Type B pancreatic cell (in vitro differentiated cells): ENCODE results near the gene FBXO7. TPM values are rescaled to one million over a fixed set of nuclear protein-coding genes. Genes with fewer than 3 reads are reported as not detected.

Experiments
- DNase-seq: peaks from one replicate; pipeline ENCODE4 v3.0.0; 2021; ENCODE audit warnings: mixed read lengths; ENCODE audit not compliant: unreplicated experiment; ENCODE audit errors: extremely low spot score
- H3K27ac Mint-ChIP-seq: 2 replicates; pipeline ENCODE4 v1.8.0; 2021; ENCODE audit warnings: mild to moderate bottlenecking, mixed read lengths
- H3K27me3 Mint-ChIP-seq: 2 replicates; pipeline ENCODE4 v1.8.0; 2021; ENCODE audit warnings: mixed read lengths
- H3K36me3 Mint-ChIP-seq: 2 replicates; pipeline ENCODE4 v1.8.0; 2021; ENCODE audit warnings: mixed read lengths
- H3K4me1 Mint-ChIP-seq: one replicate; pipeline ENCODE4 v1.8.0; 2021; ENCODE audit warnings: mixed read lengths; ENCODE audit not compliant: unreplicated experiment
- H3K4me3 Mint-ChIP-seq: 2 replicates; pipeline ENCODE4 v1.8.0; 2021; ENCODE audit warnings: mild to moderate bottlenecking, mixed read lengths
- H3K9me3 Mint-ChIP-seq: 2 replicates; pipeline ENCODE4 v1.8.0; 2021; ENCODE audit warnings: mixed read lengths
- total RNA-seq: library from RNA; stranded (reverse); gene quantifications from 2 replicates; pipeline ENCODE4 v1.2.1, GENCODE V29; 2021; ENCODE audit warnings: low replicate concordance
- TF ChIP-seq, protein P1 (sequence below): fragments of 200-600 bp; sonication (generic); conservative IDR thresholded peaks from 2 replicates; pipeline ENCODE4 v1.5.0; 2021; ENCODE audit warnings: antibody characterized with exemption, mild to moderate bottlenecking

Gene FBXO7
- total RNA-seq, 1 donor from 2014 or later: 96.4 TPM

DNA sequence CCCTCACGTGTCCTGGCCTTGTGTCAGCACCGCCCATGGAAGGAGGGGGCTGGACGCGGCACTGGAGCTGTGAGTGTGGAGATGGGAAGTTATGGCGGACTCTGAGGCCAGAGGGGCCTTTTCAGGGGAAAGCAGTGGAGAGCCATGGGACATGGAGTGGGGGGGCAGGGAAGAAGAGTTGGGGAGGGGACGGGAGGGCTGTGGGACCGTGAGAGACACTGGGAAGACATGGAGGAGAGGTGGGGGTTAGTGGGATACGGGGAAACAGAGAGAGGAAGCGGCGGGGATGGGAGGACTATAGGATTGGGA, 58.2 kb downstream of the FBXO7 start:
- H3K4me3 Mint-ChIP-seq: no peak overlapping the region
- no peaks in the 10 kb centered on the region for H3K27me3 Mint-ChIP-seq
- no peak for DNase-seq
- H3K36me3 Mint-ChIP-seq: no peaks in the 10 kb centered on the region
- TF ChIP-seq, protein P1, sequence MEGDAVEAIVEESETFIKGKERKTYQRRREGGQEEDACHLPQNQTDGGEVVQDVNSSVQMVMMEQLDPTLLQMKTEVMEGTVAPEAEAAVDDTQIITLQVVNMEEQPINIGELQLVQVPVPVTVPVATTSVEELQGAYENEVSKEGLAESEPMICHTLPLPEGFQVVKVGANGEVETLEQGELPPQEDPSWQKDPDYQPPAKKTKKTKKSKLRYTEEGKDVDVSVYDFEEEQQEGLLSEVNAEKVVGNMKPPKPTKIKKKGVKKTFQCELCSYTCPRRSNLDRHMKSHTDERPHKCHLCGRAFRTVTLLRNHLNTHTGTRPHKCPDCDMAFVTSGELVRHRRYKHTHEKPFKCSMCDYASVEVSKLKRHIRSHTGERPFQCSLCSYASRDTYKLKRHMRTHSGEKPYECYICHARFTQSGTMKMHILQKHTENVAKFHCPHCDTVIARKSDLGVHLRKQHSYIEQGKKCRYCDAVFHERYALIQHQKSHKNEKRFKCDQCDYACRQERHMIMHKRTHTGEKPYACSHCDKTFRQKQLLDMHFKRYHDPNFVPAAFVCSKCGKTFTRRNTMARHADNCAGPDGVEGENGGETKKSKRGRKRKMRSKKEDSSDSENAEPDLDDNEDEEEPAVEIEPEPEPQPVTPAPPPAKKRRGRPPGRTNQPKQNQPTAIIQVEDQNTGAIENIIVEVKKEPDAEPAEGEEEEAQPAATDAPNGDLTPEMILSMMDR: no peak
- no peaks in the 10 kb centered on the region for H3K9me3 Mint-ChIP-seq
- peaks cover 38% of the 10 kb centered on the region for H3K4me1 Mint-ChIP-seq
- H3K27ac Mint-ChIP-seq: no peak overlapping the region

DNA sequence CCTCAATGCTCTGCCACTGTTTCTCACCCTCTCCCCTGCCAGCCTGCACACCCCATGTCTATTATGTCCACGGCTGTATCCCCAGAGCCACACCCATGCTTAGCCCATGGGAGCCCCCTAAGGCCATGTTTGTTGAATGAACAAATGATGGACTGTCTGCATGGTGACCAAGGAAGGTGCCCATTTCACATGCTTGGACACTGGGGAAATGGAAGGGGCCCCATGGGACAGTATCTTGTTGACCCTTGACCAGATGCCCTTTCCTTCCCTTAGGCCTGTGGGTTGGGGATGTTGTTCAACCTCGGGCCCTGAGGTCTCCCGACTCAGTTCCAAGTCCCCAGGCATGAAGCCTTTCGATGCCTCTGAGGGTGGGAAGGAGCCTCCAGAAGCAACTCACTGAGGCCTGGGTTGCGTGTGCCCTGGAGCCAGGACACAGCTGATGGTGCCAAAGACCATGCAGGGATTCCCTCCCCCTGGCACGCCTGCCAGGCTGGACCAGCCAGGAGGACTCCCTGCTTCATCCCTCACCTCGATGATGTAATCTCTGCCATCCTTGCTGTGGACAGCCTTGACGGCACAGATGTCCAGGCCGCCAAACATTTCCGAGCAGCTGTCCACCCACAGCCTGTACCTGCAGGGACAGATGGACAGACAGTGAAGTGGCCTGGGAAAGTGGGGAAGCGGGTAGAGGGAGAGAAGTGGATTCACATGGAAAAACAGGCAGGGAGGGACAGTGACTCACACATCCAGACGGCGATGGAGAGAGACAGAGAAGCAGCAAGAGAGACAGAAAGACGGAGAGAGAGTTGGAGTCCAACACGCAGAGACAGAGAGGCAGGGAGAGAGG, 58.9 kb downstream of the FBXO7 start:
- Mint-ChIP-seq H3K27me3 (no peaks in the 10 kb centered on the region), H3K4me3 (no peak overlapping the region), H3K9me3 (no peaks in the 10 kb centered on the region), H3K36me3 (no peaks in the 10 kb centered on the region), H3K4me1 (peaks cover 34% of the 10 kb centered on the region), H3K27ac (peak overlapping the region; percentile 29)
- TF ChIP-seq, protein P1: no peak
- no peak for DNase-seq

DNA sequence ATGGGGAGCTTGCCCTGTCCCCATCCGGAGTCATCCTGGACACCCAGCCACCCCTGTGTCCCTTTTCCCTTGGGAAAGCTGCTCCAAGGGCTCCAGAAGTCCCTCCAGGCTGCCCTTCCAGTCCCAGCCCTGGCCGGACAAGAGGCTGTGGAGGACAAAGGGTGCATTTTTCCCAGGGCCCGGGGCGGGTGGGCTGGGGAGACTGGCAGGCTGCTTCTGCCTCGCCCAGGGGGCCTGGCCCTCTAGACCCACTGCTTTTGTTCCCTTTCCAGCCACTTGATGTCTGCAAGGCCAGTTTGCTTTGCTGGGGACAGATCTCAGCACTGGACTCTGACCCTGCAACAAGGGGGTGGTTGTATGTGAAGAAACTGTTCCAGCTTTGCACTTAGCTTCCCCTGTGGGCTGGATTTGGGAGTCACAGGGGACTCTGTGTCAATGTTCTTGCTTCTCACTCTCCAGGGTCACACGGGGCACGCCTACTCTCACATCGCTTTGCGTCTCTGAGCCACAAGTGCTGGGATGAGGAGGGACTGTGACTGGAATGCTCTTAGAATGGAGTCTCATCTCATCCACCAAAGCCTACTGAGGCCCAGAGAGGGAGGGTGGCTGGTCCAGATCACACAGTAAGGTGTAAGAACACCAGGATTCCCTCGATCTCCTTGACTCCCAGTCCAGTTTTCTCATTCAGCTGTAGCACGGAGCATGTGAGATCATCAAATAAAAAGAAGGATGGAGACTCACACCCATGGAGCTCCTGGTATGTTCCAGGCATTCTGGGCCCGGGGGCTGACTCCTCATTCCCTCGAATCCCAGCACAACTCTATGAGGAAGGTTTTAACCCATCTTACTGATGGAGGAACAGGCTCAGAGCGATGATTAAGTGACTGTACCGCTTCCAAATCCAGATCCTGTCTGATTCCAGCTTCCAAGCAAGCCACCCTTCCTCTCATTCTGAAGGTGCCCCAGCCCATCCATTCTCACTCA, 59.9 kb downstream of the FBXO7 start:
- Mint-ChIP-seq H3K4me1 (peaks cover 38% of the 10 kb centered on the region), H3K36me3 (no peaks in the 10 kb centered on the region), H3K9me3 (no peaks in the 10 kb centered on the region)

DNA sequence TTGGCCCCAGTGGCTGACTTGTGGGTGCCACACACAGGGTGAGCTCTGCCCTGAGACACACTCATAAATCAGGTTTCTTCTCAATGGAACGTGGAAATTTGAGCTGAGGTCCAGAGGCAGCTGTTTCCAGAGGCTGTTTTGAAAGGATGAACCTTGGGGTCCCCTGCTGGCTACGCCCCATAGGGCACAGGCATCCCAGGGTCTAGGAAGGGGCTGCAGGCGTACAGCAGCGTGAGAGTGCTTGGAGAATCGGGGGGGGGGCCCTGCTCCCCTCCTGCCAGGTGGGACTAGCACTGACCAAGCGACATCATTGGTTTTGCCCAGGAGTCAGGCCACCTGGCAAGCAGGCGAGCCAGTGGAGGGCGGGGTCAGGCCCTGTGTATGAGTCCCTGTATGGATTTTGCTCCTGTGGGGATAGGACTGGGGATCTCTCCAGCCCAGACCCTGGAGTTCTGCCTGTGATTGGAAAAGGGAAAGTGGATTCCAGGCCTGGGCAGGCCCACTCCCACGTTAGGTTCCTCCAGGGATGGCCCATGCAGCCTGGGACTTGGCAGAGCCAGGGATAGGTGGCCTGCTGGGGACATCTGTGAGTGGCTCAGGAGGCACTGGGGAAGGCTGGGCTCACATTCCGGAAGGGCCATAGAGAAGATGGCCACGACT, 61.0 kb downstream of the FBXO7 start:
- DNase-seq: no peak
- Mint-ChIP-seq H3K4me3 (no peak overlapping the region), H3K27ac (no peak overlapping the region), H3K36me3 (no peaks in the 10 kb centered on the region), H3K4me1 (peaks cover 32% of the 10 kb centered on the region), H3K9me3 (no peaks in the 10 kb centered on the region), H3K27me3 (no peaks in the 10 kb centered on the region)
- TF ChIP-seq, protein P1: no peak

More for the DNA sequence above, 59.9 kb downstream of the FBXO7 start:
- H3K27me3 Mint-ChIP-seq: no peaks in the 10 kb centered on the region
- DNase-seq: no peak
- TF ChIP-seq, protein P1: no peak
- no peak overlapping the region for H3K27ac Mint-ChIP-seq
- H3K4me3 Mint-ChIP-seq: no peak overlapping the region

DNA sequence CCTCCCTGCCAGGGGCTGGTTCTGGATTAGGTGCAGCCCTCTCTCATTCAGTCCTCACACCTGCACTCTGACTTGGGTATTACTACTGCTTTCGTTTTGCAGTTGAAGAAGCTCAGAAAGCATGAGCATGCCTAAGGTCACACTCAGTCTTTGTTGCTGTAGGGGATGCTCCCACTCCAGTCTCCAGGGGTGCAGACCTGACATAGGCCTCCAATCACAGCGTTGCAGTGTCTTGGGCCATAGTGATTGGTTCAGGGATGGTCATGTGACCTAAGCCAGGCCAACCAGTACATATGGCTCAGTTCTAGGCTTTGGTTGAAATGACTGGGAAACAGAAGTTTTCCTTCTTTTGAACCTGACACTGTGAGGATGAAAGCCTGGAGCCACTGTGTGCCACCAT, 61.7 kb downstream of the FBXO7 start:
- peaks cover 35% of the 10 kb centered on the region for H3K4me1 Mint-ChIP-seq
- no peak overlapping the region for H3K4me3 Mint-ChIP-seq
- TF ChIP-seq, protein P1: no peak

More for the DNA sequence above, 61.7 kb downstream of the FBXO7 start:
- no peak for DNase-seq
- H3K27me3 Mint-ChIP-seq: no peaks in the 10 kb centered on the region
- no peak overlapping the region for H3K27ac Mint-ChIP-seq
- no peaks in the 10 kb centered on the region for H3K36me3 Mint-ChIP-seq
- no peaks in the 10 kb centered on the region for H3K9me3 Mint-ChIP-seq
